ENCODE data around the gene C11orf68.

The C11orf68 gene

DNA sequence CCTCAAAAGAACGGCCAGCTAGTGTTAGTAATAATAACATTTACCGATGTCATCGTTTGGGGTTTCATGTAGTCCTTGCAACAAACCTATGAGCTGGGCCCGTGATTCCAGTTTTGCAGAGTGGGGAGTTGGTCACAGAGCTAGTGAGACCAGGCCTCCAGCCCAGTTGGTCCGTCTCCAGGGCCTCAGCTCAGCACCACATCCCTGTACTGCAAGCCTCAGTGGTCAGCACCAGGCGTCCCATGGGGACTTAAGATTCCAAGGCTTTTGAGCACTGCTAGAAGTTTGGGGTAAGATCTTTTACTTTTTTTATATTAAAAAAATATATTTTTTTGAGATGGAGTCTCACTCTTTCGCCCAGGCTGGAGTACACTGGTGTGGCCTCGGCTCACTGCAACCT lies 25.3 kb upstream of the C11orf68 start:
- no peak for DNase-seq

DNA sequence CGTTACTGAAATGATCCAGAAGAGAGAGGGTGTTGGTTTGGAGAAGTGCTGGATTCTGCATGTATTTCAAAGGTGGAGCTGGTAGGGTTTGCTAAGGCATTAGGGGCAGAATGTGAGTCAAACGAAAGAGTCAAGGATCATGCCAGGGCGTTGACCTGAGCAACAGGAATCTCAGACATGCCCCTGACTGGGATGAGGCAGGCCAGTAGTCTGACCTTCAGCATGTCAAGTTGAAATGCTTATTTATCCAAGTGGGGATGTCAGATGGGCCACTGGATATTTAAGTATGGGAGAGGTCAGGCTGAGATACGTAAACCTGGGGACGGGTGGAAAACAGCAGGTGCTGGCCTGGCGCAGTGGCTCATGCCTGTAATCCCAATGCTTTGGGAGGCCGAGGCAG lies 23.7 kb upstream of the C11orf68 start:
- no peak for DNase-seq

DNA sequence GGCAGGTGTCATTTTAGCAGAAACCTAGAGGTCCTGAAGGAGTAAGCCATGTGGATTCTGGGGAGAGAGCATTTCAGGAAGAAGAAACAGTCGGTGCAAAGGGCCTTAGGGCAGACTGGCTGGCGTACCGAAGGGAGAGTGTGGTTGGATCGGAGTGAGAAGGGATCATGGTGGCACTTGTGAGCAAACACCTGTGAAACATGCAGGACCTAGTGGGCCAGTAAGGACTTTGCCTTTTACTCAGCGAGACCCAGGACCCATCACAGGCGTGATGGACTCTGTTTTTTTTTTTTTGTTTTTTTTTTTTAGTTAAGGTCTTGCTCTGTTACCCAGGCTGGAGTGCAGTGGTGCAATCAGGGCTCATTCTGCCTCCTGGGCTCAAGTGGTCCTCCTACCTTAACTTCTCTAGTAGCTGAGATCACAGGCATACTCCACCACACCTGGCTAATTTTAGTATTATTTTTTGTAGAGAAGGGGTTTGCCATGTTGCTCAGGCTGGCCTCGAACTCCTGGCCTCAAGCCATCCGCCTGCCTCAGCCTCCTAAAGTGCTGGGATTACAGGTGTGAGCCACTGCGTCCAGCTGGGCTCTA lies 23.0 kb upstream of the C11orf68 start:
- no peak for DNase-seq

DNA sequence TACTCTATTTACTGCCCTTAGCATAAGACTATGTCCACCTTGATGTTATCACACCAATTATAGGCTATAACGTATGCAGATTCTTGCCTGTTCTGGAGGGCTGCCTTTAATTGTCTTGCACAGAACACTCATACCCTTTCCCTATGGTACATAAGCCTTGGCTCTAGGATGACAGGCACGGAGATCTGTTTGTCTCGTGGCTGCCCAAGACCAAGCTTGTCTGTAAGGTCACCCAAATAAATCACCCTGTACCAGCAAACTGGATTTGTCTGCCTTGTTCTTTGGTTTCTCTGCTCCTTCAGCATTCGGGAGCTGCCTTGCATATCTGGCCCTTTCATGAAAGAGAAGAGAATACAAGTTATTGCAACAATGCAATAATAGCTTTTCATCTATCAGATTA lies 18.9 kb upstream of the C11orf68 start:
- no peak for DNase-seq

DNA sequence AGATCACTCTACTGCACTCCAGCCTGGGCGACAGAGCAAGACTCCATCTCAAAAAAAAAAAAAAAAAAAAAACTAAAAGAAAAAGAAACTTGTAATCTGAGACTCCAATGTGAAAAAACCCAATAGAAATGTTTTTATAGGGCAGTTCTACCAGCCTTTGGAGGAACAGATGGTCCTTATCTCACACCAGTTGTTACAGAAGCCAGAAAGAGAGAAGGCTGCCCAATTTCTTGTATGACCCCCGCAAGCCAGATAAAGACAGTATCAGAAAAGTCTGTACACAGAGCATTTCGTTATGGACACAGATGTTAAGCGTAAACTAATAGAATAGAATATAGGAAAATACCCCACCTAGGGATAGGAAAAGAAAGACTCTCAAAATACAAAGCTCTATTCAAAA lies 15.2 kb upstream of the C11orf68 start:
- no peak for DNase-seq

DNA sequence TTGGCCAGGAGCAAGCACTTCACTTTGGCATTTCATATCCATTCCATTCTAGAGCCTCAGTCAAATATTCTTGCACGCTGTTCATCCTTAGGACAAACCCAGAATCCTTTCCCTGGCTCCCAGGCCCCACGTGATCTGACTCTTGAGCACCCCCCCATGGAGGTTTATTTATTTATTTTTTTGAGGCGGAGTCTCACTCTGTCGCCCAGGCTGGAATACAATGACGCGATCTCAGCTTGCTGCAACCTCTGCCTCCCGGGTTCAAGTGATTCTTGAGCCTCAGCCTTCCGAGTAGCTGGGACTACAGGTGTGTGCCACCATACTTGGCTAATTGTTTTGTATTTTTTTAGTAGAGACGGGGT lies 13.7 kb upstream of the C11orf68 start:
- peak; percentile 15 for DNase-seq

DNA sequence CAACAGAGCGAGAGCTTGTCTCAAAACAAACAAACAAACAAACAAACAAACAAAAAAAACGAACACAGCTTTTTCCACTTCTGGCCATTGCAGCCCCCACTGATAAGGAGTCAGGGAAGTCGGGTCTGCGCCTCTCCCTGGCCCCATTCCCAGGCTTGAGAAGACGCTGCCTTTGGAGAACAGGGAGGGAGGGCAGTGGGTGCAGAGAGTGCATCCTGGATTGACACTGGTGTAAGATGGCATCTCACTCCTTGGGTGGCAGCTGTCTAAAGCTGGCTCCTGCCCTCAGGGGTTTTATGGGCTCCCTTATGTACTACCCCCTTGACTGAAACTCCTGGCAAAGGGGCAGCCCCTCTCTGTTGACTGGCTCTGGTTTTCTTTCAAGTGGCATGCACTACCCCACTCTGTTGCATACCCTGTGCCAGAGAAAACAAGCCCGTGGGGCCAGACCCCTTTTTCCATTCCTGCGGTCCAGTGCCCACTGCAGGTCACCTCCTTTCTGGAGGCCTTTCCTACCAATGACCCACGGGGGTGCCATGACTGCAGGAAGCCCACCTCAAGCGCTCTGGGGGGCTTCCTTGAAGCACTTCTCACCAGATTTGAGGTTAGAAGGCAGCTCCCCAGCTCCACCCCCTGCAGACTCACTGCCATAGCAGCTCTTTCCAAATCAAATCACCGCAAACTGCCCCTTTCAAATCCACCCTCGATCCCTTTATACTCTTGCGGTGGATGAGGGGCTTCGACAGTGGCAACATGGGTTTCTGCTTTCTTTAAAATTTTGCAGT lies 13.1 kb upstream of the C11orf68 start:
- DNase-seq = no peak

DNA sequence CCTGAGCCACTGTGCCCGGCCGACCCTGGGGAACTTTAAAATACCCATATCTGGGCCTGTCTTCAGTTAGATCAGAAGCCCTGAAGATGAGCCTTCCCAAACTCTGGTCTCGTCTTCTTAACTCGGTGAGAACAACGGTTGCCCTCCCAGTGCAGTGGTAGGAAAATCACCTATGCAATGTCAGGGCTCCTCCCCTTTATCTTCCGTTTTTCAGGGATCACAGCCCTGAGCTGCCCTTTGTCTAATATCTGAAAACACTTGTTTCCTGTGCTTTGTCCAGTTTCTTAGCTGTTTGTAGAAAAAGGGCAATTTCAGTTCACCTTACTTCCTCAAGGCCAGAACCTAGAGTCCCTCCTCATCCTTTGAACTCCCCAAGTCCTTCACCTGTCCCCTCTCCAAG lies 9.8 kb upstream of the C11orf68 start:
- DNase-seq = no peak

DNA sequence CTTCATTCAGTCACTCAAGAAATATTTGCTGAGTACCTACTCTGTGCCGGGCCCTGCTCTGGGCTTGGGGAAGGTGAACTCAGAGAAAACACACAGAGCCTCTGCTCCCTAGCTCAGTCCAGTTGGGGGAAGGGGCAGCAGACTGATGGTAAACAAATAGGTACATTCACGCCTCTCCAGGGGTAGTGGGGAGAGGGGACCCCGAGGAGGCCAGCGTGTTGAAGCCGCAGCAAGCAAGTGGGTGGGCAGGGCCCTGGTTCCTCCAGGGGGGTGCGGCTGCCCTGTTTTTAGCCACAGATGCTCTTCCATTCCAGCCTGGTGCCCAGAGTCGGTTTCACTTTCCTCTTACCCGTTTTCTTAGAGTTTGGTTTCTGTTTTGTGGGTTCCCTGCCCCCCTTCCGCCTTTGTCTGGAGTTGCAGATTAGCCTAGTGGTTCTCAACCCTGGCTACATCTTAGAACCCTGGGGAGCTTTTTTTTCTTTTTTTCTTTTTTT lies 9.1 kb upstream of the C11orf68 start:
- DNase-seq = peak; percentile 90

DNA sequence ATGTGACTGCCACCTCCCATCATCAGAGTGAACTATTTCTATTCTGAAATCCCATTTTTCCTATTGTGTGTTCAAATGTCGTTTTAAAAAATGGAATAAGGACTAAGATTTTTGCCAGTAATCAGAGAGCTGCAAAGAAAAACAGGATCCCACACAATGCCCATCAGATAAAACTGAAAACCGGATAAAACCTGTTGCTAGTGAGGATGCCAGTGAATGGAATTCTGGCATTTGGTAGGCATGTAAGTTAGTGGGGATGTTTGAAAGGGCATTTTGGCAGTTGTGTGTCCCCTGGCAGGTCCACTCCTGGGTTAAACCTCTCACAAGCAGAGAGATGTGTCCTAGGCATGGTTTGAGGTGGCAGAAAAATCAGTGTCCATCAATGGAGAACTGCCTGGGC lies 6.5 kb upstream of the C11orf68 start:
- DNase-seq = no peak

DNA sequence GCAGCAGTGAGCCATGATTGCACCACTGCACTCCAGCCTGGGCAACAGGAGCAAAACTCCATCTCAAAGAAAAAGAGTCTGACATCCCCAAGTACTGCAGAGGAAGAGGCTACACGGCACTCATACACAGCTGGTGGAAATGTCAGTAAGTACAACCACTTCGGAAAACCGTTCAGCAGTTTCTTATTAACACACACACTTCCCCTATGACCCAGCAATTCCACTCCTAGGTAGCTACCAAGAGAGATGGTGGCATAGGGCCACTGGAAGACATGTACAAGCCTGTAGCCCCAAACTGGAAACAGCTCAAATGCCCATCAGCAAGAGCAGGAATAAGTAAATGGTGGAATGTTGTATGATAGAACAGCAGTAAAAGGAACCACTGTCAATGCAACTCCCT lies 3.7 kb upstream of the C11orf68 start:
- DNase-seq = no peak

DNA sequence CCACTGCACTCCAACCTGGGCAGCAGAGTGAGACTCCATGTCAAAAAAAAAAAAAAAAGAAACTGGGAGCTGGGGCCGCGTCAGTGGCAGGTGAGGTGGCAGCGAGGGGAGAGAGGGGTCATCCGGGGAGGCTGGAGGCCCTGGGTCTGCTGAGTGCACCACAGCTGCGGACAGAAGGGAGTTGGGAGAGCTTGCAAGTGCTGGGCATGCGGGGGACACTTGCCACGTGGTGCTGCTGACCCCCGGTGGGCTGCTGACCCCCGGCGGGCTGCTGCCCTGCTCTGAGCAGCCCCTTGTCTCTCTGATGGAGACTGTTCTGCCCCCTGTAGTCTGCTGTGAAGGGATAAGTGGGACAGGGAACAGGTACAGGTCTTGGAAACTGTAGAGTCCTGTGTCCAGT lies 3.0 kb upstream of the C11orf68 start:
- no peak for DNase-seq

DNA sequence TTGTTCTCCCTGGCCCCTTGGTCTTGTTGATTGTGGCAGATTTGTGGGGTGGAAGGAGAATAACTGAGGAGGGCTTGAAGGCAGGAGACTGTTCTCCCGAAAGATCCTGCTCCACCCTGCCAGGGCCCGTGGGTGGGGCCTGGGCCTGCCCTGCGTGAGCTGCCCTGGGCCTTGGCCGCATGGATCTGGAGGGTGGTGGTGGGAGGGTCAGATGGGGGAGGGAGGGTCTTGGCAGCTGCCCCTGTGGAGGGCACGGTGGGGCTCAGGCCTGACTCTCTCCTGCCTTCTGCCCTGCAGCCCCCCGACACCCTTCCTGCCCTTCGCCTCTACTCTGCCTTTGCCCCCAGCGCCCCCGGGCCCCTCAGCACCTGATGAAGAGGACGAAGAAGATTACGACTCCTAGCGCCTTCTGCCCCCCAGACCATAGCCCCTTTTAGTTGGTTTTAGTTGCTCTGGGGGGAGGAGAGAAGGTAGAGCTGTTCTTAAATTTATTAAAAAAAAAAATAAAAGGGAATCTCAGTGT lies 2.2 kb upstream of the C11orf68 start:
- no peak for DNase-seq

DNA sequence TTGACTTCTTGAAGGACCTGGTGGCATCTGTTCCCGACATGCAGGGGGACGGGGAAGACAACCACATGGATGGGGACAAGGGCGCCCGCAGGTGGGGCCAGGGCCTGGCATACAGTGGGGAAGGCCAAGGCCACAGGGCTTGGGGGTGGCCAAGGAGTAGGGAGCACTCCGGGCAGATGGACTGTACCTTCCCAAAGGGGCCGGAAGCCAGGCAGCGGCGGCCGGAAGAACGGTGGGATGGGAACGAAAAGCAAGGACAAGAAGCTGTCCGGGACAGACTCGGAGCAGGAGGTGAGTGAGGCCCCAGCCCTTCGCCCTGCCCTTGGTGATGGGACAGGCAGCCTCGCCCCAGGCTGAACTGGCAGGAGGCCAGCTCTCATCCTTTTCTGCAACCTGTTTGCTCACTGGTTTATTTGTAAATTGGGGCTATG lies 1.5 kb upstream of the C11orf68 start:
- no peak for DNase-seq

DNA sequence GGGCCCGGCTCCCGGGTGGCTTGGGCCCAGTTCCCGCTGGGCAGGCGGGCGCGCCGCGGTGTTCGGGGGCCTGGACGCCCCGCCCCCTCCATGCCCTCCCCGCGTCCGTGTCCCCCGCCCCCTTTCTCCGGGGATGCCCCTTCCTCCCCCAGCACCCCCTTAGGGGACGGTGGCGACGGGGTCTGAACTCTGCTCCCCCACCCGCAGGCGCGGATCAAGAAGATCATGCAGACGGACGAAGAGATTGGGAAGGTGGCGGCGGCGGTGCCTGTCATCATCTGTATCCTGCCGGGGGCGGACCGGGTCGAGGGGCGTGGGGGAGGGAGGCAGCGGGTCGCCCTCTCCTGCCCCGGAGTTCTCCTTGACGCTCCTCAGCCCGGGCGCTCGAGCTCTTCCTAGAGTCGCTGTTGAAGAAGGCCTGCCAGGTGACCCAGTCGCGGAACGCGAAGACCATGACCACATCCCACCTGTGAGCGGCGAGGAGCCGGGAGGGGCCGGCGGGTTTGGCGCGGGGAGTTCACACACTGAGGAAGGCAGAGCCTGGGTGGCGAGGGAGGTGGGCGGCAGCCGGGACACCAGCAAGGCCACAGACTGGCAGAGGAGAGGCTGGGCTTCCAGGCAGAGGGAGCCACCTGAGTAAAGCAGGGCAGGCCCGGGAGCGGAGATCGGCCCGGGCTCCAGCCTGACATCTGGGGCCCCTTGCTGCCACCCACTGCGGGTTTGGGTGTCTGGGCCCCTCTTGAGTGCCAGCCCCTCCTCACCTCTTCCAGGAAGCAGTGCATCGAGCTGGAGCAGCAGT lies 910 bp upstream of the C11orf68 start:
- peak; percentile 68 for DNase-seq

DNA sequence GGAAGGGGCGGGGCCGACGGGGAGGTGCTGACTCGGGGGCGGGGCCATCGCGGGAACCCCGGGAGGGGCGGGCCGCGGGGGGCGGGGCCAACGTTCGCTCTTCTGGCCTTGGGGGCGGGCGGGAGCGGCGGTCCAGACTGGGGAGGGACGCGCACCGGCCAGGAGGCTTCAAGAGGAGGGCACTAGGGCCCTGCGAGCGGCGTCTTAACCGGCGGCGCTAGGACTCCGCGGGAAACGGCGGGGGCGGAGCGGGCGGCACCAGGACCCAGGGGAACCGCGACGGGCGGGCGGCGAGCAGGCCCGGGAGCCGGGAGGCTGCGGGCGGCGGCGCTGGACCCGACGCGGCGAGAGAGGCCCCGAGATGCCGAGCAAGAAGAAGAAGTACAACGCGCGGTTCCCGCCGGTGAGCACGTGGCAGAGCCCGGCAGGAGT lies 295 bp upstream of the C11orf68 start, which contains the start of gene DRAP1:
Gene DRAP1 (plus strand): TSS at position 286 of the 432 bp plus-strand sequence. CDS start 76 bp downstream, at position 362.
- peak; percentile 99 for DNase-seq

DNA sequence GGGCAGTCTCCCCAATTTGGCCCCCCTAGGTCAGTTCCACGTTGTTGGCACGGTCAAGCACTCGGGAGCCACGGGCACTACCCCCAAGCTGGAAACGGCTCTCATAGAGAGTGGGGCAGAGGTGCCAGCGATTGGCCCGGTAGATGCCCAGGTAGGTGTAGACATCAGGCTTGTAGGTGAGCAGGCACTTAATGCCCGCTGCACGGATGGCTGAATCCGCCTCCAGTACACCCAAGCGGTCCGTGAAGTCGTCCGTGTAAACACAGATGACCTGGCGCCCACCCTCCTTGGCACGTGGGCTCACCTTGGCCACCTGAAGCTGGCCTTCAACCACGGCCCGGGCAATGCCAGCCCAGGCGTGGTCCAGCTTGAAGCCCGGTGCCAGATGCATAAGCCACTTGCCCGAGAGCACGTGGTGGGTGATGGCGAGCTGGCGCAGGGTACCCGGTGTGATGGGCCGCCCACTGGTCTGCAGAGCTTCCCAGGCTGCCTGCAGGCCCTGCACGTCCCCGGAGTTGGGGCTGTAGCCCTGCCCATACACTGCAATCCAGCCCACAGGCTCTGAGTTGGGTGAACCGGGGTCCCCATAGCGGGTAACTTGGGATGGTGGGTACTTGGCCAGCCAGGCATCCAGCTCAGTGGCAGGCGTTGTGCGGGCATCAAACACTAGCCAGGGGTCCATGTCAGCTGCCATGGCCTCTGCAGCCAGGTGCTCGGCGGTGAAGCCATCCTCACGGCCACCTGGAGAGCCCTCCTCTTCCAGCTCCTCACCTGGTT lies 1.2 kb downstream of the C11orf68 start:
- no peak for DNase-seq

DNA sequence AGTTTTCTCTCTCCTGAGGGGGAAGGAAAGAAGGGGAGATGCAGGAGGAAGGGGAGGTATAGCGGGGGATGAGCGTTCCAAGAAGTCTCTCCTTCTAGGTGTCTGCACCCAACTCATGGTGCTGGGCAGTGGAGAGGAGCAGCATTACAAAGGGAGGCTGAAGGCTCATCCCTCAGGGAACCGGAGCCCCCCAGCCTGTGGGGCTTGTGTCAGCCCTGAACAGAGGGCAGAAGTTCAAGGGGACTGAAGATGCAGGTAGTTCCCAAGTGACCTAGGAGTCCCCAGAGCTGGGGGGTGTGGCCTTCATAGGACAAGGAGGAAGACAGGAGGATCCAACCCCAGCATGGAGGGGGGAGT lies 1.8 kb downstream of the C11orf68 start:
- DNase-seq = no peak

DNA sequence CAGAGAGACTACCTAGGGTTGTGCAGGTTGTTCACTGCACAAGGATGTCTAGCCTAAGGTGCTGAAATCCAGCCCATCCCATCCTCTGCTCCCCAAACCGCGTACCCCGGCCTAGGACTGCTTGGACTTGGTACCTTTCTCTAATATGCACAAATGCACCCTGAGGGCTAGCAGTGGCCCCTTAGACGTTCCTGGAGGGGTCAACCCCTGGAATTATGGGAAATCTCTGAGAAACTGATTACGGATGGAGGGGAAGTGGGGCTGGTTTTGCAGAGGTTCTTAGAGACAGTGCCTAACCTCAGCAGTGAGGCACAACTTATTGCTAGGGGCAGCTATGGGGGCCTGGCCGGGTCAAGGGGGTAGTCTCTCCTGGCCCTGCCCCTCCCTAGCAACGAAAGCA lies 2.5 kb downstream of the C11orf68 start:
- no peak for DNase-seq

DNA sequence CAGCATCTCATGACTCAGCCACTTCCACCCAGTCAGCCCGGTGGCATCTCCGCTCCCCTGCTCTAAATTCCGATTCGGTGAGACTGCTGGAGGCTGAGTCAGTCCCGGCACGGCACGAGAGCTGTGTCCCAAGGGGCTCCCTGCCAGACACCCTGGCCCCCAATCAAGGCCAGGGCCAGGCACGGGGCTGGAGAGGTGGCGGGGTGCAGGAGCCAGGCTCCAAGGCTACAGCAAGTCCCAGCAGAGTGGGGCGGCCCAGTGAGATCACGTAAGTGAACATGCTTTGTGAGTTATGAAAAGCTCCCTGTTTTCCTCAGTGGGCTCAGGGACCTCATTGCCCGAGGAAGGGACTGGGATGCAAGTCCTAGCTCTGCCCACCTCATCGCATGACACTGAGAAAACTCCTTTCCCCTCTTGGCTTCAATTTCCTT lies 3.0 kb downstream of the C11orf68 start:
- DNase-seq = peak; percentile 32

DNA sequence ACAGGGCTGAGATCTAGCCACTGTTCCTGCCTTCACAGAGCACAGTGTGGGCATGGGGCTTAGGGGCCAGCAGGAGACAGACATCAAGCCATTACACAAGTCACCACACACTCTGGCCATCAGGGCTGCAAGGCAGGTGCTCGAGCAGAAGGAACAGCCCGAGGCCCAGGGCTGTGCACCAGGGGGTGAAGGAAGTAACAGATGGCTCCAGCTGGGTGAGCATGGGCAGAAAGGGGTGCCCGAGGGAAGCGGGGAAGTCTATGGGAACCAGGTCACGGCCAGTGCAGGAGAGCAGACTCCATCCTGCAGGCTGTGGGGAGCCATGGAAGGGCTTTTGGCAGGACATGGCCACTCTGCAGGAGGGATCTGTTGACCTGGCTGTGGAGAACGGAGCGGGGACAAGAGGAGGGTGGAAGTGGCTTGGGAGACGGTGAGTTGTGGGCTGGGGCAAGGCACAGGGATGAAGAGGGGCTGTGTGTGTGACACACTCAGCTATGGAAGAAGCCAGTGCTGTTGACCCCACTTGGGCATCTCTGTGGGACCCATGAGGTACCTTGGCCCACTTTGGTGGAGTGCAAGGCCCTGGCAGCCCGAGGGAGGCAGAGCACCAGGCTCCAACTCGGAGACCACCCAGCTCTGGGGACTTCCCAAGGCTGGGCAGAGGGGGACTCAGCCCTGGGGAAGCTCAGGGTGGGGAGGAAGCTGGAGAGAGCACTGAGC lies 3.6 kb downstream of the C11orf68 start:
- DNase-seq = no peak

DNA sequence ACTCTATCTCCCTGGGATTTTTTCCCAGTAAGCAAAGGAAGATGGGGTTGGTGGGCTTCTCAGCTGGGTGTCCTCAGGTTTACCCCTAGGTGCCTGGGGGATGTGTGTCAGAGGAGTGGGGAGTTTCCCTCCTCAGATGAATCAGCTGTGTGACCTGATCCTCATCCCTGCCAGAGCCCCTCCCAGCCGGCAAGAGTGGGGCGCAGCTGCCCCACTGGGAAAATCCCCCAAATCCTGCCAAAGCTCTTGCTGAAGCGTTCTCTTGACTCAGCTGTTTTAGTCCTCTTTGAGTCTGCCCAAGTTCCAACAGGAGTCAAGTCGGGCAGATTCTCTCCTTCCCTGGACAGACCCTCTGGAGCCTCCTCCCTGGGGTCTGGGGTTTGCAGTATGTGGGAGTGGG lies 6.0 kb downstream of the C11orf68 start:
- no peak for DNase-seq

Data from CD4-positive, alpha-beta T cell treated with Interleukin-6 for 4 hours (primary cell).